HepG2 (cell line): ENCODE measurements around the gene DUS3L. TPM values are rescaled to one million over a fixed set of nuclear protein-coding genes. Genes with fewer than 3 reads are reported as not detected.

ENCODE experiments used
- AHR ChIP-seq: IDR thresholded peaks from 2 replicates; pipeline ENCODE4 v1.6.1; 2018; ENCODE audit warnings: missing genetic modification reagents, missing compliant biosample characterization
- BORCS8-MEF2B ChIP-seq: sonication (generic); formaldehyde crosslinking; IDR thresholded peaks from 2 replicates; pipeline ENCODE4 v1.8.0; 2022; ENCODE audit warnings: mild to moderate bottlenecking, missing genetic modification reagents
- ETS1 ChIP-seq: sonication (generic); formaldehyde crosslinking; IDR thresholded peaks from 2 replicates; pipeline ENCODE4 v1.4.0; 2020; ENCODE audit warnings: missing genetic modification reagents
- GZF1 ChIP-seq: sonication (generic); formaldehyde crosslinking; IDR thresholded peaks from 2 replicates; pipeline ENCODE4 v1.5.1; 2020; ENCODE audit warnings: mild to moderate bottlenecking, missing genetic modification reagents
- MAZ ChIP-seq, 2 experiments: sonication (generic) in 1 of 2; formaldehyde crosslinking in 1 of 2; IDR thresholded peaks; 2 replicates each; pipeline versions ENCODE4 v1.5.0 to v1.6.1; 2012 to 2020; ENCODE audit warnings: low read depth in 2 of 2, mild to moderate bottlenecking in 2 of 2, borderline replicate concordance in 1 of 2, improper control_type of control experiment in 1 of 2, low read length in 1 of 2, missing genetic modification reagents in 1 of 2, moderate library complexity in 1 of 2
- NBN ChIP-seq: fragments of 450-650 bp; conservative IDR thresholded peaks from 2 replicates; pipeline ENCODE4 v1.6.1; 2017
- NONO ChIP-seq, 2 experiments: fragments of 450-650 bp in 1 of 2; sonication (generic) in 1 of 2; formaldehyde crosslinking in 1 of 2; IDR thresholded peaks in 1 of 2; conservative IDR thresholded peaks in 1 of 2; 2 replicates each; pipeline versions ENCODE4 v1.6.1 to v1.8.0; 2017 to 2022; ENCODE audit warnings: mild to moderate bottlenecking in 1 of 2, missing genetic modification reagents in 1 of 2, moderate library complexity in 1 of 2
- NR2F6 ChIP-seq, 2 experiments: IDR thresholded peaks; 2 replicates each; pipeline ENCODE4 v1.6.1; 2016; ENCODE audit warnings: antibody characterized with exemption in 1 of 2, mild to moderate bottlenecking in 1 of 2
- RELA ChIP-seq: sonication (generic); formaldehyde crosslinking; IDR thresholded peaks from 2 replicates; pipeline ENCODE4 v1.4.0; 2020; ENCODE audit warnings: missing genetic modification reagents
- RFX3 ChIP-seq: IDR thresholded peaks from 2 replicates; pipeline ENCODE4 v1.6.1; 2016; ENCODE audit warnings: missing biosample characterization, missing genetic modification reagents
- RORA ChIP-seq: sonication (generic); formaldehyde crosslinking; IDR thresholded peaks from 2 replicates; pipeline ENCODE4 v1.5.0; 2020; ENCODE audit warnings: mild to moderate bottlenecking, missing genetic modification reagents, moderate library complexity
- SMARCE1 ChIP-seq: fragments of 450-650 bp; IDR thresholded peaks from 2 replicates; pipeline ENCODE4 v1.6.1; 2017; ENCODE audit warnings: borderline replicate concordance
- SP5 ChIP-seq: IDR thresholded peaks from 2 replicates; pipeline ENCODE4 v1.6.1; 2016; ENCODE audit warnings: low read depth, borderline replicate concordance
- ZBTB7A ChIP-seq: sonication (generic); formaldehyde crosslinking; IDR thresholded peaks from 2 replicates; pipeline ENCODE4 v1.8.0; 2022; ENCODE audit warnings: mild to moderate bottlenecking, missing genetic modification reagents
- ZFP90 ChIP-seq: sonication (generic); formaldehyde crosslinking; IDR thresholded peaks from 2 replicates; pipeline ENCODE4 v1.8.0; 2022; ENCODE audit warnings: missing genetic modification reagents, mild to moderate bottlenecking, inconsistent platforms, borderline replicate concordance
- ZNF160 ChIP-seq: sonication (generic); formaldehyde crosslinking; IDR thresholded peaks from 2 replicates; pipeline ENCODE4 v1.8.0; 2022; ENCODE audit warnings: mild to moderate bottlenecking, inconsistent platforms, missing genetic modification reagents
- ZNF207 ChIP-seq: fragments of 450-650 bp; IDR thresholded peaks from 2 replicates; pipeline ENCODE4 v1.6.1; 2016; ENCODE audit warnings: antibody characterized with exemption, borderline replicate concordance
- ZNF576 ChIP-seq: sonication (generic); formaldehyde crosslinking; IDR thresholded peaks from 2 replicates; pipeline ENCODE4 v1.4.0; 2020; ENCODE audit warnings: mild to moderate bottlenecking, missing genetic modification reagents
- ZNF766 ChIP-seq: sonication (generic); formaldehyde crosslinking; IDR thresholded peaks from 2 replicates; pipeline ENCODE4 v1.5.0; 2020; ENCODE audit warnings: missing genetic modification reagents, borderline replicate concordance
- polyA plus RNA-seq, 8 experiments: library from polyadenylated mRNA; depleted of rRNA in 3 of 8; stranded (reverse) in 7 of 8; unstranded in 1 of 8; fragments of >200 nt; fragmentation: Illumina TruSeq in 4 of 8; extraction: Trizol in 4 of 8; gene quantifications; 2 replicates each; pipeline versions ENCODE4 v1.2.1 to v1.2.3, GENCODE V29; 2011 to 2016; ENCODE audit warnings: low read depth in 4 of 8, missing spikeins in 1 of 8, mixed read lengths in 1 of 8; ENCODE audit not compliant: insufficient read depth in 1 of 8
- total RNA-seq, 5 experiments: library from RNA; depleted of rRNA; stranded (reverse); fragments of >200 nt; fragmentation: Illumina TruSeq; extraction: Trizol; gene quantifications; 2 replicates each; pipeline ENCODE4 v1.2.3, GENCODE V29; 2016; ENCODE audit warnings: low read depth in 1 of 5
- TF ChIP-seq, protein P1 (sequence below): IDR thresholded peaks from 2 replicates; pipeline ENCODE4 v1.6.1; 2016; ENCODE audit warnings: missing biosample characterization, missing genetic modification reagents, low read depth

The DUS3L gene
- total and polyA plus RNA-seq, 2 of the 13 experiments (the other 11 are each of a cell fraction or from before 2014, with no cell fraction given): 13.3 to 25.1 TPM

DNA sequence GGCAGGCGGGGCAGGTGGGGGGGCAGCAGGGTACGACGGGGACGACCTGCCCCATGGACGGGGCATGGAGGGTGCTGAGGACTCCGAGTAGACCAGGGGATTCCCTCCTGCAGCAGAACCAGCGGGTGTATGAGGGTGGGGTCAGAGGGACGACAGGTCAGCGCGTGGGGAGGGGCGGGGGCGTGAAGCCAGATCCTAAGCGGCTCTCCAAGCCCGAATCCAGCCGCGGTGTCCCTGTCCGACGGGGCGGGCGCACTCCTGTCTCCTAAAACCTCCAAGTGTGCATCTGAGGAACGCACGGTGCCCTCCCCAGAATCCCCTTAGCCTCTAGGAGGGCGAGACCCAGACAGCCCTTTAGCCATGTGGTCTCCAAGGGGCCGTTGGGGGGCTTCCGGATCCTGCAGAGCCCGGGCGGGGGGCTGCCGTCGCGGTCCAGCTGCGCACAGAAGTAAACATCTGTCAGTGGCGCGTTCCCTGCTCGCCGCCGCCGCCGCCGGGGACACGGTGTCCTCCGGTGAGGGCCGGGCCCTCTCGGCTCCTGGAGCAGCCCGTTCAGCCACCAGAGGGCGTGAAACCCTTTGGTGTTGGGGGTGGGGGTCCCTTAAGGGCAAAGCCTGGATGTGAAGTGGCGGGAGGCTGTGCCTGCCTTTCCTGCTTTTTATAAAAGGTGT lies 14.6 kb upstream of the DUS3L start (continued):
- TF ChIP-seq ZNF766 (CRISPR knock-in tag): 0 out of 2 replicates have a peak, but pooled peaks have one; percentile 33
- 0 out of 2 replicates have a peak, but pooled peaks have one; percentile 64 for TF ChIP-seq ZNF576 (CRISPR knock-in tag)
- no peak for TF ChIP-seq GZF1 (CRISPR knock-in tag)
- TF ChIP-seq ZBTB7A (CRISPR knock-in tag): peak; percentile 13; the same call in 1 of the 2 replicates
- TF ChIP-seq, protein P1, sequence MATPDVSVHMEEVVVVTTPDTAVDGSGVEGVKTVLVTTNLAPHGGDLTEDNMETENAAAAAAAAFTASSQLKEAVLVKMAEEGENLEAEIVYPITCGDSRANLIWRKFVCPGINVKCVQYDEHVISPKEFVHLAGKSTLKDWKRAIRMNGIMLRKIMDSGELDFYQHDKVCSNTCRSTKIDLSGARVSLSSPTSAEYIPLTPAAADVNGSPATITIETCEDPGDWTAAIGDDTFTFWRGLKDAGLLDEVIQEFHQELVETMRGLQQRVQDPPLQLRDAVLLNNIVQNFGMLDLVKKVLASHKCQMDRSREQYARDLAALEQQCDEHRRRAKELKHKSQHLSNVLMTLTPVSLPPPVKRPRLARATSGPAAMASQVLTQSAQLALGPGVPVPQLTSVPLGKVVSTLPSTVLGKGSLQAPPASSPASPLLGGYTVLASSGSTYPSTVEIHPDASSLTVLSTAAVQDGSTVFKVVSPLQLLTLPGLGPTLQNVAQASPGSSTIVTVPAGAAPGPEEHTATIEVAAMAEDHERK (CRISPR knock-in tag): no peak
- no peak for TF ChIP-seq RFX3 (CRISPR knock-in tag)
- TF ChIP-seq RELA (CRISPR knock-in tag): no peak
- no peak for TF ChIP-seq NONO (IDR thresholded peaks at IDR 0.05)
- TF ChIP-seq NONO (CRISPR knock-in tag; conservative IDR thresholded peaks at IDR 0.05): peak; percentile 57
- TF ChIP-seq MAZ (IDR thresholded peaks at IDR 0.05; ENCODE audit: borderline replicate concordance, low read depth, low read length): peak; percentile 75; the same call in 1 of the 2 replicates
- TF ChIP-seq MAZ (CRISPR knock-in tag; IDR thresholded peaks at IDR 0.05; ENCODE audit: low read depth): peak; percentile 75; the same call in 1 of the 2 replicates
- TF ChIP-seq RORA (CRISPR knock-in tag): no peak
- TF ChIP-seq ETS1 (CRISPR knock-in tag): no peak
- TF ChIP-seq AHR (CRISPR knock-in tag): 0 out of 2 replicates have a peak, but pooled peaks have one; percentile 31
- TF ChIP-seq ZNF160 (CRISPR knock-in tag): no peak; the same call in 1 of the 2 replicates
- TF ChIP-seq ZNF207: no peak
- TF ChIP-seq BORCS8-MEF2B: no peak
- TF ChIP-seq NBN: no peak
- peak; percentile 30; the same call in 1 of the 2 replicates for TF ChIP-seq NR2F6 (IDR thresholded peaks at IDR 0.05)
- no peak for TF ChIP-seq NR2F6 (CRISPR knock-in tag; IDR thresholded peaks at IDR 0.05)
- TF ChIP-seq ZFP90 (CRISPR knock-in tag): peak; percentile 64; the same call in 1 of the 2 replicates
- no peak for TF ChIP-seq SMARCE1
- TF ChIP-seq SP5 (CRISPR knock-in tag): no peak; the same call in 1 of the 2 replicates
